ENCODE results near the gene AFP.

Gene AFP

DNA sequence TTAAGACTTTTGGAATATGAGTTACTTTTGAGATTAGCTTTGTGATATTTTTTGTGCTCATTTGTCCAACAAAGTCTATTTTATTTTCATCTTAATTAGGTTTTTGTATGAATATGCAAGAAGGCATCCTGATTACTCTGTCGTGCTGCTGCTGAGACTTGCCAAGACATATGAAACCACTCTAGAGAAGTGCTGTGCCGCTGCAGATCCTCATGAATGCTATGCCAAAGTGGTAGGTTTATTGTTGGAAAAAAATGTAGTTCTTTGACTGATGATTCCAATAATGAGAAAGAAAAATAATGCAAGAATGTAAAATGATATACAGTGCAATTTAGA is 21.1 kb upstream of the AFP start:
- no peak for DNase-seq (ENCODE audit: low read depth in 3 of 3)

DNA sequence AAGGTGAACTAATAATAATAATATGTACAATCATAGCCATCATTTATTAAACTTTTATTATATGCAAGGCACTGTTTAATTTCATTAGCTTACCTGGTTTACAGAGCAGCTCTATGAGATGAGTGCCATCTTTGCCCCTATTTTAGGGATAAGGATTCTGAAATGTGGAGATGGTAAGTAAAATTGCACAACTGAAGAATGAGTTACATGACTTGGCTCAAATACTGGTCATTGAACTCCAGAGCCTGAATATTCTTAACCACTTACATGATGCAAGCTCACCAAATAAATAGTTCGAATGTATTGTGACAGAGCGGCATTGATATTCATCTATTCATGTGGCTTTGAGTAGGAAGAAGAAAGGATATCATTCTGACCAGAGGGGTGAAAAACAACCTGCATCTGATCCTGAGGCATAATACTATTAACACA is 20.2 kb upstream of the AFP start:
- DNase-seq (ENCODE audit: low read depth in 3 of 3), result no peak

DNA sequence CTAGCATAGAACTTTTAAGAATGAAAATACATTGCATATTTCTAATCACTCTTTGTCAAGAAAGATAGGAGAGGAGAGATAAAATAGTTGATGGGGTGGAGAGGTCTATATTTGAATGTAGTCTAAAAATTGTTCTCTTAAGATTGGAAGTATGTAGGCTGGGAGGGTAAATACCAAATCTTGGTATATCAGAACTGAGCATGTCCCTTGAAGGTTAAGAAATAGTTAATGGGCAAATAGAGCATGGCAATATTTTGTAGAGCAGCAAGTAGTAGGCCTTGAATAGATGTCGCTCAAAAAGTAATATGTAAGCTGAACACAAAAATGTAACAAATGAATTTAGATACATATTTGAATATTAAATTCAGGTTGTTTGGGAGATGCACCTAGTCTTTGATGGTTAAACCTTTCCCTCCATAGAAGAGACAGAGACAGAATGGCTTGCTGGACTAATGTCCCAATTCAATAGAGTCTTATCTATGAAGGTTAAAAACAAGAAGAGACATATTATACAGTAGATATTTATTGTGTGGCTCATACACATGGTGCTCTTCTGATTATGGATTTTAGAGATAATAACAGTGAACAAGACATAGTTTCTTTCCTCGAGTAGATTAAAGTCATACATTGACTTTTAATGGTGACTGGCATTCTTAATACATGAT is 19.5 kb upstream of the AFP start:
- no peak for DNase-seq (ENCODE audit: low read depth in 3 of 3)

DNA sequence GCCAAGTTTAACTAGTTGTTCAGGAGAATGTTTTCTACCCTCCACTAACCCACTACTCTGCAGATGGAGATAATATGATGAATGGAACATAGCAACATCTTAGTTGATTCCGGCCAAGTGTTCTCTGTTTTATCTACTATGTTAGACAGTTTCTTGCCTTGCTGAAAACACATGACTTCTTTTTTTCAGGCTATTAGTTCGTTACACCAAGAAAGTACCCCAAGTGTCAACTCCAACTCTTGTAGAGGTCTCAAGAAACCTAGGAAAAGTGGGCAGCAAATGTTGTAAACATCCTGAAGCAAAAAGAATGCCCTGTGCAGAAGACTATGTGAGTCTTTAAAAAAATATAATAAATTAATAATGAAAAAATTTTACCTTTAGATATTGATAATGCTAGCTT is 18.7 kb upstream of the AFP start:
- DNase-seq (ENCODE audit: low read depth in 3 of 3), result no peak

DNA sequence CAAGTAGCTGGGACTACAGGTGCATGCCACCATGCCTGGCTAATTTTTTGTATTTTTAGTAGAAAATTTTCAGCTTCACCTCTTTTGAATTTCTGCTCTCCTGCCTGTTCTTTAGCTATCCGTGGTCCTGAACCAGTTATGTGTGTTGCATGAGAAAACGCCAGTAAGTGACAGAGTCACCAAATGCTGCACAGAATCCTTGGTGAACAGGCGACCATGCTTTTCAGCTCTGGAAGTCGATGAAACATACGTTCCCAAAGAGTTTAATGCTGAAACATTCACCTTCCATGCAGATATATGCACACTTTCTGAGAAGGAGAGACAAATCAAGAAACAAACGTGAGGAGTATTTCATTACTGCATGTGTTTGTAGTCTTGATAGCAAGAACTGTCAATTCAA is 18.0 kb upstream of the AFP start:
- DNase-seq (ENCODE audit: low read depth in 3 of 3), result no peak

DNA sequence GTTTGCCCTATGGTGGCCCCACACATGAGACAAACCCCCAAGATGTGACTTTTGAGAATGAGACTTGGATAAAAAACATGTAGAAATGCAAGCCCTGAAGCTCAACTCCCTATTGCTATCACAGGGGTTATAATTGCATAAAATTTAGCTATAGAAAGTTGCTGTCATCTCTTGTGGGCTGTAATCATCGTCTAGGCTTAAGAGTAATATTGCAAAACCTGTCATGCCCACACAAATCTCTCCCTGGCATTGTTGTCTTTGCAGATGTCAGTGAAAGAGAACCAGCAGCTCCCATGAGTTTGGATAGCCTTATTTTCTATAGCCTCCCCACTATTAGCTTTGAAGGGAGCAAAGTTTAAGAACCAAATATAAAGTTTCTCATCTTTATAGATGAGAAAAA is 17.3 kb upstream of the AFP start:
- no peak for DNase-seq (ENCODE audit: low read depth in 3 of 3)

DNA sequence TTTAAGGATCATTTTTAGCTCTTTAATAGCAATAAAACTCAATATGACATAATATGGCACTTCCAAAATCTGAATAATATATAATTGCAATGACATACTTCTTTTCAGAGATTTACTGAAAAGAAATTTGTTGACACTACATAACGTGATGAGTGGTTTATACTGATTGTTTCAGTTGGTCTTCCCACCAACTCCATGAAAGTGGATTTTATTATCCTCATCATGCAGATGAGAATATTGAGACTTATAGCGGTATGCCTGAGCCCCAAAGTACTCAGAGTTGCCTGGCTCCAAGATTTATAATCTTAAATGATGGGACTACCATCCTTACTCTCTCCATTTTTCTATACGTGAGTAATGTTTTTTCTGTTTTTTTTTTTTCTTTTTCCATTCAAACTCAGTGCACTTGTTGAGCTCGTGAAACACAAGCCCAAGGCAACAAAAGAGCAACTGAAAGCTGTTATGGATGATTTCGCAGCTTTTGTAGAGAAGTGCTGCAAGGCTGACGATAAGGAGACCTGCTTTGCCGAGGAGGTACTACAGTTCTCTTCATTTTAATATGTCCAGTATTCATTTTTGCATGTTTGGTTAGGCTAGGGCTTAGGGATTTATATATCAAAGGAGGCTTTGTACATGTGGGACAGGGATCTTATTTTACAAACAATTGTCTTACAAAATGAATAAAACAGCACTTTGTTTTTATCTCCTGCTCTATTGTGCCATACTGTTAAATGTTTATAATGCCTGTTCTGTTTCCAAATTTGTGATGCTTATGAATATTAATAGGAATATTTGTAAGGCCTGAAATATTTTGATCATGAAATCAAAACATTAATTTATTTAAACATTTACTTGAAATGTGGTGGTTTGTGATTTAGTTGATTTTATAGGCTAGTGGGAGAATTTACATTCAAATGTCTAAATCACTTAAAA is 16.6 kb upstream of the AFP start:
- DNase-seq (ENCODE audit: low read depth in 3 of 3), result no peak

DNA sequence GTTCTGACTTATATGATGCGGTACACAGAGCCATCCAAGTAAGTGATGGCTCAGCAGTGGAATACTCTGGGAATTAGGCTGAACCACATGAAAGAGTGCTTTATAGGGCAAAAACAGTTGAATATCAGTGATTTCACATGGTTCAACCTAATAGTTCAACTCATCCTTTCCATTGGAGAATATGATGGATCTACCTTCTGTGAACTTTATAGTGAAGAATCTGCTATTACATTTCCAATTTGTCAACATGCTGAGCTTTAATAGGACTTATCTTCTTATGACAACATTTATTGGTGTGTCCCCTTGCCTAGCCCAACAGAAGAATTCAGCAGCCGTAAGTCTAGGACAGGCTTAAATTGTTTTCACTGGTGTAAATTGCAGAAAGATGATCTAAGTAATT is 15.4 kb upstream of the AFP start:
- DNase-seq (ENCODE audit: low read depth in 3 of 3), result no peak

DNA sequence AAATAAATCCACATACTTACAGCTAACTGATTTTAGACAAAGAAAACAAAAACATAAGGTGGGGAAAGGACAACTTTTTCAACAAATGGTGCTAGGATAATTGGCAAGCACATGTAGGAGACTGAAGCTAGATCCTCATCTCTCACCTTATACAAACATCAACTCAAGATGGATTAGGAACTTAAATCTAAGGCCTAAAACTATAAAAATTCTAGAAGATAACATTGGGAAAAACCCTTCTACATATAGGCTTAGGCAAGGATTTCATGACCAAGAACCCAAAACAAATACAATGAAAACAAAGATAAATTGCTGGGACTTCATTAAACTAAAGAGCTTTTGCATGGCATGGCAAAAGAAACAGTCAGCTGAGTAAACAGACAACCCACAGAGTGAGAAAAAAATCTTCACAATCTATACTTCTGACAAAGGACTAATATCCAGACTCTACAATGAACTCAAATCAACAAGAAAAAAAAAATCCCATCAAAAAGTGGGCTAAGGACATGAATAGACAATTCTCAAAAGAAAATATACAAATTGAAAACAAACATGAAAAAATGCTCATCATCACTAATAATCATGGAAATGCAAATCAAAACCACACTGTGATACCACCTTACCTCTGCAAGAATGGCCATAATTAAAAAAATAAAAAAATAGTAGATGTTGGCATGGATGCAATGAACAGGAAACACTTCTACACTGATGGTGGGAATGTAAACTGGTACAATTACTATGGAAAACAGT is 14.1 kb upstream of the AFP start:
- no peak for DNase-seq (ENCODE audit: low read depth in 3 of 3)

DNA sequence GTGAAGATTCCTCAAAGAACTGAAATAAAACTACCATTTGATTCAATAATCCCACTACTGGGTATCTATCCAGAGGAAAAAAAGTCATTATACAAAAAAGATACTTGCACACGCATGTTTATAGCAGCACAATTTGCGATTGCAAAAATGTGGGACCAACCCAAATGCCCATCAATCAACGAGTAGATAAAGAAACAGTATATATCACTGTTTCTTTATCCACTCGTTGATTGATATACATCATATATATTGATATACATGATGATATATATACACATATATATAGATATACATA is 13.6 kb upstream of the AFP start:
- no peak for DNase-seq (ENCODE audit: low read depth in 3 of 3)

DNA sequence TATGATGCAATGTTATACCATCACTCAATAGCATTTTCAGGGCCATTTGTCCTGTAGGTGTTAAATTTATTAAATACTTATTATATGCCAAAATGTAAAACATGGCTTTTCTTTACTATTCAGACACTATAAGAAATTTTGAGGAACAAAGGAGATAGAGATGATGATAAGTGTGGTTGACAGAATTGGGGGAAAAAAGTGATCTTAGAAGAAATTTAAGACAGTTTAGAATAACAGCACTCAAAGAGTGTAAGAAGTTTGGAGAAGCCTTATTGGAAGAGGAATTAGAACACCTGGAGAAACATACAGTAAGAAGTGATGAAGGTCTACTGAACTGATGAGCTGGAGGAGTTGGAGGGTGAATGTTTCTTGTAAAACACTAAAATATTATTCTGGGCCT is 12.8 kb upstream of the AFP start:
- DNase-seq (ENCODE audit: low read depth in 3 of 3), result no peak

DNA sequence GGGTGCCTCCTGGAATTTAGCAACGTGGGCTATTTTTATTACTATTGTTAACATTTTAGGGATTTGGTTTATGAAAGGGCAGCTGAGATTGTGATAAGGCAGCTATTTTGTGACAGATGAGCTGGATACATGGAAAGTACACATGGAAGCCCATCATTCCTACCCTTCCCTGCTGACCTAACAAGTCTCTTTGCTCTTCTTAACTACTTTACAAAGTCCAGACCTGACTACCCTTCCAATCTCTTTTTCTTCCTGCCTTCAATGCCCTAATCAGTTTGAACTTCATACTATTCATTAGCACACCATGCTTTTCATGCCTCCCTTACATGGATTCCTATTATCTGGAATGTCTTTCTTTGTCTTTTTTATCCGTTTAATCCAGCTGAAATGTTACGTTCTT is 9.4 kb upstream of the AFP start:
- DNase-seq (ENCODE audit: low read depth in 3 of 3), result no peak

DNA sequence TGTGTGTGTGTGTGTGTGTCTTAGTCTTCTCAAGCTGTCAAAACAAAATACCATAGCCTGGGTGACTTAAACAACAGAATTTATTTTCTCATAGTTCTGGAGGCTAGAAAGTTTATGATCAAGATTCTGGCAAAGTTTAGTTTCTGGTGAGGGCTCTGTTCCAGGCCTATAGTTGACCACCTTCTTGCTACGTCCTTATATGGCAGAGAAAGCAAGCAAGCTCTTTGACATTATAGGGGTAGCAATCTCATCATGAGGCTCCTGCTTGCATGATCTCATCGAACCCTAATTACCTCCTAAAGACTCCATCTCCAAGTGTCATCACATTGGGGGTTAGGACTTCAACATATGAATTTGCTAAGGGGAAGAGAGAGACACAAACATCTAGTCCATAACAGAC is 6.9 kb upstream of the AFP start:
- DNase-seq (ENCODE audit: low read depth in 3 of 3), result no peak

DNA sequence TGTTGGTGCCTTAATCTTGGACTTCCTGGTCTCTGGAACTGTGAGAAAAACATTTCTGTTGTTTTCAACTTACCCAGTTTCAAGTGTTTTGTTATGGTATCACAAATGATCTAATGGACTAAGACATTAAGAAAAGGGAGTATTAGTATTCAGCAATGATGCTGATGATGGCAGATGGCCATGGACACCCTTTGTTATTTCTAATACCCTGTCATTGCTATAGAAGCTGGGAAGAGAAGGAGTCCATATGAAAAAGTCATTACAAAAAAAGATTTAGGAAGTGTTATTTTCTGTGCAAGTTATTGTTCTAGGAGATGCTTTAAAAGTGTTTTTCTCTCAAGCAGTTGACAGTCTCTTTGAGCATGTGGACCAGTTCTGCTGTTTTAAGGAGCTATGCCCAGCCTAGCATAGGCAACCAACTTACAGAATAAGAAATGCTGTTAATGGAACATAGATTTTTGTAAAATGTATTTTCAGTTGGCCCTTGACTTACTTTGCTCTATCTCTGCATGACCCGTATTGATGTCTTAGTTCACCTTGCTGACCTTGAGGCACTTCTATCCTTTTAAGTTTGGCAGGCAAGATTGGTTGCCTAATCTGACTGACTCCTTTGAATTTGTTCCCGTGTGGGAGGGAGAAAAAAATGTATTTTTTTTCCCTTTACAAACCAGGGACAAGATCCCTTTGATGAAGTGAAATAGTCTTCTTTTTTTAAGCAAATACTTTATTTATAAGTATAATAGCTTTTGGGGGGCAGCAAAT is 6.0 kb upstream of the AFP start:
- DNase-seq (ENCODE audit: low read depth in 3 of 3), result no peak

DNA sequence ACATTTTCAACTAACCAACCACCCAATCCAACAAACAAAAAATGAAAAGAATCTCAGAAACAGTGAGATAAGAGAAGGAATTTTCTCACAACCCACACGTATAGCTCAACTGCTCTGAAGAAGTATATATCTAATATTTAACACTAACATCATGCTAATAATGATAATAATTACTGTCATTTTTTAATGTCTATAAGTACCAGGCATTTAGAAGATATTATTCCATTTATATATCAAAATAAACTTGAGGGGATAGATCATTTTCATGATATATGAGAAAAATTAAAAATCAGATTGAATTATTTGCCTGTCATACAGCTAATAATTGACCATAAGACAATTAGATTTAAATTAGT is 4.2 kb upstream of the AFP start:
- no peak for DNase-seq (ENCODE audit: low read depth in 3 of 3)

DNA sequence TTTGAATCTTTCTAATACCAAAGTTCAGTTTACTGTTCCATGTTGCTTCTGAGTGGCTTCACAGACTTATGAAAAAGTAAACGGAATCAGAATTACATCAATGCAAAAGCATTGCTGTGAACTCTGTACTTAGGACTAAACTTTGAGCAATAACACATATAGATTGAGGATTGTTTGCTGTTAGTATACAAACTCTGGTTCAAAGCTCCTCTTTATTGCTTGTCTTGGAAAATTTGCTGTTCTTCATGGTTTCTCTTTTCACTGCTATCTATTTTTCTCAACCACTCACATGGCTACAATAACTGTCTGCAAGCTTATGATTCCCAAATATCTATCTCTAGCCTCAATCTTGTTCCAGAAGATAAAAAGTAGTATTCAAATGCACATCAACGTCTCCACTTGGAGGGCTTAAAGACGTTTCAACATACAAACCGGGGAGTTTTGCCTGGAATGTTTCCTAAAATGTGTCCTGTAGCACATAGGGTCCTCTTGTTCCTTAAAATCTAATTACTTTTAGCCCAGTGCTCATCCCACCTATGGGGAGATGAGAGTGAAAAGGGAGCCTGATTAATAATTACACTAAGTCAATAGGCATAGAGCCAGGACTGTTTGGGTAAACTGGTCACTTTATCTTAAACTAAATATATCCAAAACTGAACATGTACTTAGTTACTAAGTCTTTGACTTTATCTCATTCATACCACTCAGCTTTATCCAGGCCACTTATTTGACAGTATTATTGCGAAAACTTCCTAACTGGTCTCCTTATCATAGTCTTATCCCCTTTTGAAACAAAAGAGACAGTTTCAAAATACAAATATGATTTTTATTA is 3.6 kb upstream of the AFP start:
- DNase-seq (ENCODE audit: low read depth in 3 of 3), result no peak

DNA sequence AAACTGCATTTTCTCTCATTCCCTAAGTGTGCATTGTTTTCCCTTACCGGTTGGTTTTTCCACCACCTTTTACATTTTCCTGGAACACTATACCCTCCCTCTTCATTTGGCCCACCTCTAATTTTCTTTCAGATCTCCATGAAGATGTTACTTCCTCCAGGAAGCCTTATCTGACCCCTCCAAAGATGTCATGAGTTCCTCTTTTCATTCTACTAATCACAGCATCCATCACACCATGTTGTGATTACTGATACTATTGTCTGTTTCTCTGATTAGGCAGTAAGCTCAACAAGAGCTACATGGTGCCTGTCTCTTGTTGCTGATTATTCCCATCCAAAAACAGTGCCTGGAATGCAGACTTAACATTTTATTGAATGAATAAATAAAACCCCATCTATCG is 2.9 kb upstream of the AFP start:
- no peak for DNase-seq (ENCODE audit: low read depth in 3 of 3)

DNA sequence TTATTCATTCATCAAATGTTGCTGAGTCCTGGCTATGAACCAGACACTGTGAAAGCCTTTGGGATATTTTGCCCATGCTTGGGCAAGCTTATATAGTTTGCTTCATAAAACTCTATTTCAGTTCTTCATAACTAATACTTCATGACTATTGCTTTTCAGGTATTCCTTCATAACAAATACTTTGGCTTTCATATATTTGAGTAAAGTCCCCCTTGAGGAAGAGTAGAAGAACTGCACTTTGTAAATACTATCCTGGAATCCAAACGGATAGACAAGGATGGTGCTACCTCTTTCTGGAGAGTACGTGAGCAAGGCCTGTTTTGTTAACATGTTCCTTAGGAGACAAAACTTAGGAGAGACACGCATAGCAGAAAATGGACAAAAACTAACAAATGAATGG is 1.7 kb upstream of the AFP start:
- DNase-seq (ENCODE audit: low read depth in 3 of 3), result no peak

DNA sequence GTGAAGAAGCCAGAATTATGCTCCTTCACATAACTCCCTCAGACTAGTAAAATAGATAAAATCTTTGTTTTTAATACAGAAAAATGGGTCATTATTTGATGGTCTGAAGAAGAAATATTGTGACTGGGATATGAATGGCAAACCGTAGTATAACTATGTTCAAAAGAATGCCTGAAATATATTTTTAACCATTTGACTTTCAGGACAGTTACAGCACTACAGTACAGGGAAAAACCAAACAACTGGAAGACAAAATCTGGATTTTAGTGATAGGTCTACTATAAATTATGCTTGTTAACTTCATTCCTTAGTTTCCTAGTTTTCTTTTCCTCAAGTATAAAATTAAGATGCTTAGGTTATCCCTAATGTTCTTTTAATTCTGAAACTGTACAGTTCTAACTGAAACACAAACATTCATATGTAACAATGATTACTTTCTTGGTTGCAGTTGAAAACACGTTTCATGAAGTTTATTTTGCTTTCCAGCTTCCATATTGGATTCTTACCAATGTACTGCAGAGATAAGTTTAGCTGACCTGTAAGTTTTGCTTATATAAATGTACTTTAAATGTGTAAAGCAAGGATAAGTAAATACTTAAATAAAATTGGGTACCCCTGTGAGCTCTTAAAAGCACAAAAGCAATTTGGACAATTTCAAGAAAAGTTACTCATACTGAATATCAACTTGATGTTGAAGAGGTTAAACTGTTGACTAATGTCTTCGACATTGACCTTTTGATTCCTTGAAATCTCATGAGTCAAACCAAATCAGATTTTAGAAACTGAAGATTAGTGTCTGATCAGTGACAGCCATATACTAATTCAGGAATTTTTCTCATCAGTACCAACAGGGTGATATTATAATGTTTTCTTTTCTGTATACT is 895 bp downstream of the AFP start:
- DNase-seq (ENCODE audit: low read depth in 3 of 3), result no peak

DNA sequence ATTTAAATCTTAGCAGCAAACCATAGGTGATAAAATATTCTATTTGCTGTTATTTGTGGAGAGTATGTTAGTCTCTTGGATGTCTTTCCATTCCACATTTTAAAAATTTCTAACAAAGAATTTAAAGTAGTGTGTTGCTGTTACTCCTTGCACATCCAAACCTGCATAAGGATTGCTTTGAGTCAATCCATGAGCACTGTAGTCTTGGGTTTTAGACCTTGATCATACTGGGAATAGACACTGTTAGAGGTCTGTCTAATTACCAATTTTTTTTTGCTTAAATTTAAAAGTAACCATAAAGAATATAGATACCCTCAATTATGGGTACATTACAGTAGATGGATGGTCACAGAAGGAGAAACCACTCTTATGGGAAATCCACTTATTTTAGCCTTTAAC is 1.5 kb downstream of the AFP start:
- no peak for DNase-seq (ENCODE audit: low read depth in 3 of 3)

DNA sequence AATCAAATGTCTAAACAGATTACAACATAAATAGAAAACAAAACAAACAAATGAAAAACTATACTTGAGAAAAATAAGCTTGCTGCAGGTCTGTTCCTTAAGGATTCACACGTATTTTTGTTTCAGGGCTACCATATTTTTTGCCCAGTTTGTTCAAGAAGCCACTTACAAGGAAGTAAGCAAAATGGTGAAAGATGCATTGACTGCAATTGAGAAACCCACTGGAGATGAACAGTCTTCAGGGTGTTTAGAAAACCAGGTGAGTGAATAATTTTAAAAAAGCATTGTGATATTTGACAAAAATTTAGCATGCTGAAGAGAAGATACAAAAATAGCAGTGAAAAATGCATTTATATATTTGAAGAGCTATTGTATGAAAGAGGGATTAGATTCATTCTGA is 2.0 kb downstream of the AFP start:
- no peak for DNase-seq (ENCODE audit: low read depth in 3 of 3)

All from stimulated activated CD4-positive, alpha-beta T cell treated with anti-CD3 and anti-CD28 coated beads, TNF-alpha, amount 100 ng/mL, for 48 hours (primary cell).